NOMO-1 (cell line): ENCODE measurements around the gene NUAK1.

Experiments used
- DNase-seq, 2 experiments: peaks; one replicate each; lab custom pipeline; 2025; ENCODE audit not compliant: unreplicated experiment in 2 of 2; lab: John Stamatoyannopoulos, UW

NUAK1 gene

GRCh38 chr12:106138633-106139421 is at the start of gene NUAK1:
NUAK1 (minus strand) TSS chr12:106138954; CDS start chr12:106138653, 301 bp downstream.
- DNase-seq, result peak; percentile 16 to 50

- no peak for DNase-seq
Observed at GRCh38 chr12:106188256-106188655, 49.5 kb upstream of the NUAK1 start.

GRCh38 chr12:106187842-106188241 is 49.1 kb upstream of the NUAK1 start:
- no peak for DNase-seq

GRCh38 chr12:106187155-106187789 is 48.5 kb upstream of the NUAK1 start:
- DNase-seq, result no peak

- no peak for DNase-seq
Observed at GRCh38 chr12:106183735-106184134, 45.0 kb upstream of the NUAK1 start.

GRCh38 chr12:106181401-106182114 is 42.8 kb upstream of the NUAK1 start:
- DNase-seq, result no peak

- no peak for DNase-seq
Observed at GRCh38 chr12:106179086-106179485, 40.3 kb upstream of the NUAK1 start.

- no peak for DNase-seq
Observed at GRCh38 chr12:106178562-106178961, 39.8 kb upstream of the NUAK1 start.

GRCh38 chr12:106176560-106176959 is 37.8 kb upstream of the NUAK1 start:
- no peak for DNase-seq

GRCh38 chr12:106174876-106175275 is 36.1 kb upstream of the NUAK1 start:
- no peak for DNase-seq

- no peak for DNase-seq
Observed at GRCh38 chr12:106173442-106173841, 34.7 kb upstream of the NUAK1 start.

- no peak for DNase-seq
Observed at GRCh38 chr12:106171117-106171750, 32.5 kb upstream of the NUAK1 start.

- peak in 1 of 2 experiments; percentile 65 for DNase-seq
Observed at GRCh38 chr12:106170285-106170684, 31.5 kb upstream of the NUAK1 start.

GRCh38 chr12:106163712-106164111 is 25.0 kb upstream of the NUAK1 start:
- DNase-seq, result no peak

- no peak for DNase-seq
Observed at GRCh38 chr12:106161491-106161890, 22.7 kb upstream of the NUAK1 start.

- DNase-seq, result no peak
Observed at GRCh38 chr12:106160915-106161314, 22.2 kb upstream of the NUAK1 start.

GRCh38 chr12:106157802-106158201 is 19.0 kb upstream of the NUAK1 start:
- no peak for DNase-seq

GRCh38 chr12:106154751-106155273 is 16.1 kb upstream of the NUAK1 start:
- no peak for DNase-seq

GRCh38 chr12:106152334-106152733 is 13.6 kb upstream of the NUAK1 start:
- DNase-seq, result no peak

GRCh38 chr12:106150555-106150954 is 11.8 kb upstream of the NUAK1 start:
- DNase-seq, result no peak
